PC-9 (cell line): Measurements from ENCODE around the gene CNTNAP2. TPM values are rescaled to one million over a fixed set of nuclear protein-coding genes. Genes with fewer than 3 reads are reported as not detected.
A peak's percentile ranks its signal among the peaks of the same experiment; 100 is the strongest.

Experiments
- BruUV-seq: library from RNA; stranded (reverse); fragments of 400-500 nt; replicated peaks from 2 replicates; lab custom pipeline; 2021; lab: Mats Ljungman, UMichigan
- CTCF ChIA-PET: fragments of 300-600 bp; sonication (Branson Sonifier 250); formaldehyde crosslinking; loops from one replicate; lab custom pipeline; 2022; ENCODE audit warnings: antibody characterized with exemption; lab: Charles Lee
- POLR2A ChIA-PET: fragments of 300-600 bp; sonication (Branson Sonifier 250); formaldehyde crosslinking; loops from one replicate; lab custom pipeline; 2022; ENCODE audit warnings: antibody characterized with exemption; ENCODE audit not compliant: unreplicated experiment; lab: Charles Lee
- DNase-seq, 2 experiments: peaks; one replicate each; pipeline versions ENCODE4 v3.0.0 to v3.0.0-alpha.2; 2015 to 2022; ENCODE audit warnings: mixed read lengths in 1 of 2
- H2AFZ ChIP-seq: fragments of 200-600 bp; sonication (generic); 2 replicates; pipeline ENCODE4 v1.8.1; 2017; ENCODE audit warnings: antibody characterized with exemption
- H3F3A ChIP-seq: fragments of 200-600 bp; sonication (generic); 2 replicates; pipeline ENCODE4 v1.8.1; 2017; ENCODE audit warnings: antibody characterized with exemption, mild to moderate bottlenecking, low read depth; ENCODE audit not compliant: insufficient read depth
- H3K27ac ChIP-seq: fragments of 200-600 bp; sonication (generic); 2 replicates; pipeline ENCODE4 v1.6.1; 2016; ENCODE audit warnings: mixed run types
- H3K27me3 ChIP-seq: fragments of 200-600 bp; sonication (generic); 2 replicates; pipeline ENCODE4 v1.6.1; 2016; ENCODE audit warnings: low read depth, mixed run types; ENCODE audit not compliant: insufficient read depth
- H3K36me3 ChIP-seq: fragments of 200-600 bp; sonication (generic); 2 replicates; pipeline ENCODE4 v1.6.1; 2016; ENCODE audit warnings: low read depth, mixed run types
- H3K4me1 ChIP-seq: fragments of 200-600 bp; sonication (generic); replicated peaks from 2 replicates; pipeline ENCODE4 v1.6.1; 2016; ENCODE audit warnings: mixed run types; ENCODE audit not compliant: insufficient read depth
- H3K4me2 ChIP-seq: fragments of 200-600 bp; sonication (generic); 2 replicates; pipeline ENCODE4 v1.6.1; 2017; ENCODE audit warnings: mixed run types
- H3K4me3 ChIP-seq: fragments of 200-600 bp; sonication (generic); 2 replicates; pipeline ENCODE4 v1.6.1; 2016; ENCODE audit warnings: mixed run types
- H3K79me2 ChIP-seq: fragments of 200-600 bp; sonication (generic); 2 replicates; pipeline ENCODE4 v1.6.1; 2017; ENCODE audit warnings: low read depth, mixed run types
- H3K9me2 ChIP-seq: fragments of 200-600 bp; sonication (generic); 2 replicates; pipeline ENCODE4 v1.8.1; 2017; ENCODE audit warnings: mild to moderate bottlenecking; ENCODE audit not compliant: insufficient read depth
- H3K9me3 ChIP-seq: fragments of 200-600 bp; sonication (generic); 2 replicates; pipeline ENCODE4 v1.8.1; 2016; ENCODE audit warnings: low read depth; ENCODE audit not compliant: insufficient read depth
- H4K20me1 ChIP-seq: fragments of 200-600 bp; sonication (generic); 2 replicates; pipeline ENCODE4 v1.8.1; 2017; ENCODE audit not compliant: insufficient read depth
- EZH2 ChIP-seq: fragments of 200-600 bp; sonication (generic); IDR thresholded peaks from 2 replicates; pipeline ENCODE4 v1.8.0; 2017; ENCODE audit warnings: antibody characterized with exemption, low read depth
- intact Hi-C: fragments of 100-400 bp; cut with micrococcal nuclease; formaldehyde crosslinking; loops from one replicate; pipeline ENCODE4 v1.10.0; 2022; ENCODE audit not compliant: unreplicated experiment
- total RNA-seq: library from RNA; stranded (reverse); gene quantifications from 2 replicates; pipeline ENCODE4 v1.2.3, GENCODE V29; 2021
- TF ChIP-seq, protein P1 (sequence below): fragments of 200-600 bp; sonication (generic); conservative IDR thresholded peaks from 2 replicates; pipeline ENCODE4 v1.6.1; 2017; ENCODE audit warnings: mixed run types, antibody characterized with exemption, mild to moderate bottlenecking, moderate library complexity

CNTNAP2 gene
- total RNA-seq, 1 experiment from 2014 or later = not detected

DNA sequence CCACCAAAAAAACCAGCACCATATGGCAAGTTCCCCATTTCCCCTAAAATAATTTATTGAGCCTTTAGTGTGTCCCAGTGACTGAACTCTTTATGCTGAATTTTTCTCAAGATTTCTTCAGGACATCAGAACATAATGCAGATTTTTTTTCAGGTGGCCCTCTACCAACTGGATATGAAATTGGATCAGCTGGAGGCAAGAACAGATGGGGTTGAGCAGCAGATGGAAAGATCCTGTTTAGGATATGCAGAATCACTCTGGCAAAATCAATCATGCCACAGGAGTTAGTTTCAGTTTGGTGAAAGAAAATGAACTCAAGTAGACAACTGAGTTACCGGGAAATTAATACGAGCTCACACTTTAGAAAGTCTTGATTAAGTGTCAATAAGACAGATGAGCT is 1712.4 kb downstream of the CNTNAP2 start:
- no peak for DNase-seq
- Histone ChIP-seq H3K9me2 (peaks cover 4% of the 10 kb centered on the region; the same call in 1 of the 2 replicates), H3K36me3 (no peaks in the 10 kb centered on the region), H3K27me3 (no peaks in the 10 kb centered on the region), H3K4me3 (no peak overlapping the region), H3K4me1 (no peaks in the 10 kb centered on the region), H3K9me3 (no peaks in the 10 kb centered on the region), H2AFZ (no peak overlapping the region), H3K79me2 (no peaks in the 10 kb centered on the region), H3F3A (no peaks in the 10 kb centered on the region), H3K27ac (no peak overlapping the region), H3K4me2 (no peak overlapping the region), H4K20me1 (no peaks in the 10 kb centered on the region)
- ChIA-PET POLR2A (no interaction called here), CTCF (no interaction called here)
- TF ChIP-seq, protein P1, sequence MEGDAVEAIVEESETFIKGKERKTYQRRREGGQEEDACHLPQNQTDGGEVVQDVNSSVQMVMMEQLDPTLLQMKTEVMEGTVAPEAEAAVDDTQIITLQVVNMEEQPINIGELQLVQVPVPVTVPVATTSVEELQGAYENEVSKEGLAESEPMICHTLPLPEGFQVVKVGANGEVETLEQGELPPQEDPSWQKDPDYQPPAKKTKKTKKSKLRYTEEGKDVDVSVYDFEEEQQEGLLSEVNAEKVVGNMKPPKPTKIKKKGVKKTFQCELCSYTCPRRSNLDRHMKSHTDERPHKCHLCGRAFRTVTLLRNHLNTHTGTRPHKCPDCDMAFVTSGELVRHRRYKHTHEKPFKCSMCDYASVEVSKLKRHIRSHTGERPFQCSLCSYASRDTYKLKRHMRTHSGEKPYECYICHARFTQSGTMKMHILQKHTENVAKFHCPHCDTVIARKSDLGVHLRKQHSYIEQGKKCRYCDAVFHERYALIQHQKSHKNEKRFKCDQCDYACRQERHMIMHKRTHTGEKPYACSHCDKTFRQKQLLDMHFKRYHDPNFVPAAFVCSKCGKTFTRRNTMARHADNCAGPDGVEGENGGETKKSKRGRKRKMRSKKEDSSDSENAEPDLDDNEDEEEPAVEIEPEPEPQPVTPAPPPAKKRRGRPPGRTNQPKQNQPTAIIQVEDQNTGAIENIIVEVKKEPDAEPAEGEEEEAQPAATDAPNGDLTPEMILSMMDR = no peak
- TF ChIP-seq EZH2 = no peak
- BruUV-seq = no TSS peak
- intact Hi-C loops = no loop called here

DNA sequence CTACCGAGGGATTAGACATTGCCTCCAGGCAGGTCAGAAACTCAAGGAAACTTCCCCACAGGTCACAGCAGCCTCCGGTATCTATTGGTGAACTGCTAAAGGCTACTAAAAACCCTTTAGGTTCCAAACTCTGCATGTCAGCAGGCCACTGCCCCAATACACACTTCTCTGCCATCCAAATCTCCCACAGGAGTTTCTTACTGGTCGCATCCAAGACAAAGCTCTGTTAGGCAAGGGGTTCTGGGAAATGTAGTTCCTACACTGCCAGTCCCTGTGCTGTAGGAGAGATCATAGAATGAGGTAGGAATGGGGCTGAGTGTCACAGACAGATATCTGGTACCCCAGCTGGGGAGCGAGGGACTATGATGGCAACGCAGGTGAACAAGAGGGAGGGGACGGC is 1717.0 kb downstream of the CNTNAP2 start:
- H3K9me2 ChIP-seq = peaks cover 4% of the 10 kb centered on the region; the same call in 1 of the 2 replicates
- H3K4me1 ChIP-seq = no peaks in the 10 kb centered on the region
- H3K9me3 ChIP-seq = no peaks in the 10 kb centered on the region
- no peak for DNase-seq
- no peaks in the 10 kb centered on the region for H3F3A ChIP-seq
- no peaks in the 10 kb centered on the region for H3K79me2 ChIP-seq
- H4K20me1 ChIP-seq = no peaks in the 10 kb centered on the region
- H3K36me3 ChIP-seq = no peaks in the 10 kb centered on the region
- peak overlapping the region; percentile 77 for H2AFZ ChIP-seq
- intact Hi-C loops = no loop called here
- no peaks in the 10 kb centered on the region for H3K27me3 ChIP-seq
- no TSS peak for BruUV-seq
- POLR2A ChIA-PET = no interaction called here
- no peak overlapping the region for H3K4me3 ChIP-seq
- H3K27ac ChIP-seq = no peak overlapping the region
- CTCF ChIA-PET = no interaction called here
- TF ChIP-seq EZH2 = no peak
- TF ChIP-seq, protein P1 = no peak
- peak overlapping the region; percentile 49 for H3K4me2 ChIP-seq

DNA sequence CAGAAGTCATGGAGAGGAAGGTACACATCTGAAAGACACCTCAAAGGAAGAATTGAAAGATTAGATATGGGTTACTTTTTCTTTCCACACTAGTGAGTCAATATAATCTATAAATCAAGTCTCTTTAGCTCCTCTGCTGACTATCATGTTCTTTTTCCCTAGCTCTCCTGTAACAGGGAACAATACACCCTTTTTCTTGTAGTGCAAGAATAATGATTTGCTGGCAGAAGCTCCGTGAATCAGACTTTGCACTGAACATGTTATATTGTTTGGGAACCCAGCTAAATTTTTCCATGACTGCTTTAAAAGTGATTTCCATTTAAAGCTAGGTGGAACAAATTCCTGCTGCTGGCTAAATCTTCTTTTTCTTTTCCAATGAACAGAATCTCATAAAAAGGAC is 1717.4 kb downstream of the CNTNAP2 start:
- Histone ChIP-seq H3K9me2 (peaks cover 4% of the 10 kb centered on the region; the same call in 1 of the 2 replicates), H3F3A (no peaks in the 10 kb centered on the region), H3K9me3 (no peaks in the 10 kb centered on the region), H3K27me3 (no peaks in the 10 kb centered on the region), H3K27ac (no peak overlapping the region), H3K79me2 (no peaks in the 10 kb centered on the region), H3K4me1 (no peaks in the 10 kb centered on the region), H3K4me2 (no peak overlapping the region), H2AFZ (peak overlapping the region; percentile 77; the same call in 1 of the 2 replicates), H3K4me3 (no peak overlapping the region), H4K20me1 (no peaks in the 10 kb centered on the region), H3K36me3 (no peaks in the 10 kb centered on the region)
- POLR2A ChIA-PET = no interaction called here
- no TSS peak for BruUV-seq
- CTCF ChIA-PET = no interaction called here
- no peak for DNase-seq
- intact Hi-C loops = no loop called here
- TF ChIP-seq, protein P1 = no peak
- no peak for TF ChIP-seq EZH2
